ENCODE measurements around the gene COL6A5. TPM values are rescaled to one million over a fixed set of nuclear protein-coding genes. Genes with fewer than 3 reads are reported as not detected.
"Not testable (repeated sequence)": the region's sequence is repeated elsewhere in the genome, so short reads cannot be mapped to it uniquely, and the experiment has no call there.

COL6A5 gene
- total RNA-seq, 4 donors from 2014 or later, result 0.04 TPM; not detected in 3

GRCh38 chr3:130342821-130343661 is 2.4 kb upstream of the COL6A5 start:
- no peak for ATAC-seq
- 64 to 82% methylated on average over 6 to 7 of the region's 7 CpGs for WGBS, 2 donors (ENCODE audit: low coverage in 1 of 2)
- no peak for TF ChIP-seq POLR2AphosphoS5 (IDR thresholded peaks at IDR 0.05)
- H3K27ac ChIP-seq, result no peak overlapping the region
- H3K36me3 ChIP-seq, result no peaks in the 10 kb centered on the region
- H3K9me3 ChIP-seq, result peaks cover 0 to 4% (median 0%) of the 10 kb centered on the region in 3 donors
- H3K4me1 ChIP-seq, result peaks cover 0 to 7% (median 4%) of the 10 kb centered on the region in 3 donors
- H3K4me3 ChIP-seq, result no peak overlapping the region
- peaks cover 31% of the 10 kb centered on the region for H3K27me3 ChIP-seq

- ATAC-seq, result not testable (repeated sequence)
- 87 to 90% methylated on average over 2 of the region's 2 CpGs for WGBS, 2 donors (ENCODE audit: low coverage in 1 of 2)
Measured at GRCh38 chr3:130348258-130348657, 2.8 kb downstream of the COL6A5 start.

GRCh38 chr3:130354430-130354829 is 9.0 kb downstream of the COL6A5 start:
- H3K27me3 ChIP-seq, result no peaks in the 10 kb centered on the region
- TF ChIP-seq EP300 (IDR thresholded peaks at IDR 0.05) (no peak), POLR2AphosphoS5 (IDR thresholded peaks at IDR 0.05) (no peak), POLR2A (IDR thresholded peaks at IDR 0.05) (no peak), CTCF (IDR thresholded peaks at IDR 0.05) (no peak)
- 50 to 63% methylated on average over 5 of the region's 5 CpGs for WGBS, 2 donors (ENCODE audit: low coverage in 1 of 2)
- H3K4me3 ChIP-seq, result no peak overlapping the region
- no peak for ATAC-seq
- H3K9me3 ChIP-seq, result no peaks in the 10 kb centered on the region
- H3K27ac ChIP-seq, result no peak overlapping the region
- no peaks in the 10 kb centered on the region for H3K4me1 ChIP-seq
- no peaks in the 10 kb centered on the region for H3K36me3 ChIP-seq

More at GRCh38 chr3:130348258-130348657, 2.8 kb downstream of the COL6A5 start:
- H3K27me3 ChIP-seq, result peaks cover 35% of the 10 kb centered on the region
- H3K4me3 ChIP-seq, H3K9me3 ChIP-seq, H3K36me3 ChIP-seq, H3K4me1 ChIP-seq, H3K27ac ChIP-seq: not testable (repeated sequence)

- H3K4me3 ChIP-seq, result no peak overlapping the region
- H3K9me3 ChIP-seq, result no peaks in the 10 kb centered on the region
- no peak for ATAC-seq
- TF ChIP-seq POLR2AphosphoS5 (IDR thresholded peaks at IDR 0.05), result no peak
- no peak for TF ChIP-seq CTCF (IDR thresholded peaks at IDR 0.05)
- TF ChIP-seq EP300 (IDR thresholded peaks at IDR 0.05), result no peak
- no peak for TF ChIP-seq POLR2A (IDR thresholded peaks at IDR 0.05)
- H3K4me1 ChIP-seq, result peaks cover 0 to 2% (median 0%) of the 10 kb centered on the region in 3 donors
- no peaks in the 10 kb centered on the region for H3K27me3 ChIP-seq
- no peak overlapping the region for H3K27ac ChIP-seq
- H3K36me3 ChIP-seq, result no peaks in the 10 kb centered on the region
- WGBS, 2 donors (ENCODE audit: low coverage in 1 of 2), result 71 to 75% methylated on average over 3 of the region's 3 CpGs
Measured at GRCh38 chr3:130374033-130374432, 28.6 kb downstream of the COL6A5 start.

GRCh38 chr3:130374908-130375307 is 29.4 kb downstream of the COL6A5 start:
- Histone ChIP-seq H3K36me3 (no peaks in the 10 kb centered on the region), H3K9me3 (no peaks in the 10 kb centered on the region), H3K4me1 (no peaks in the 10 kb centered on the region), H3K27ac (no peak overlapping the region), H3K27me3 (no peaks in the 10 kb centered on the region), H3K4me3 (no peak overlapping the region)
- TF ChIP-seq POLR2A (IDR thresholded peaks at IDR 0.05) (no peak), POLR2AphosphoS5 (IDR thresholded peaks at IDR 0.05) (no peak), EP300 (IDR thresholded peaks at IDR 0.05) (no peak), CTCF (IDR thresholded peaks at IDR 0.05) (no peak)
- WGBS, 2 donors (ENCODE audit: low coverage in 1 of 2), result 57% methylated on average over 1 of the region's 1 CpG; no CpG with 5 or more reads in 1 of the 2 donors
- ATAC-seq, result no peak

Data from gastroesophageal sphincter (tissue), 4 donors.